Ascending aorta (tissue), 2 donors: Measurements from ENCODE around the gene ARPC5. TPM values are rescaled to one million over a fixed set of nuclear protein-coding genes. Genes with fewer than 3 reads are reported as not detected.
"Not testable (repeated sequence)": the region's sequence is repeated elsewhere in the genome, so short reads cannot be mapped to it uniquely, and the experiment has no call there.

Source experiments
- DNase-seq, 2 donors: peaks; one replicate each; pipeline ENCODE4 v3.0.0-alpha.2; 2019; ENCODE audit warnings: low spot score in 2 of 2
- H3K27ac ChIP-seq, 2 donors: fragments of 200-600 bp; sonication (generic); one replicate each; pipeline ENCODE4 v1.5.1; 2016 to 2017; ENCODE audit warnings: mild to moderate bottlenecking in 1 of 2
- H3K27me3 ChIP-seq: fragments of 200-600 bp; sonication (generic); one replicate; pipeline ENCODE4 v1.5.1; 2017
- H3K36me3 ChIP-seq, 2 donors: fragments of 200-600 bp; sonication (generic); one replicate each; pipeline ENCODE4 v1.5.1; 2016
- H3K4me1 ChIP-seq, 2 donors: fragments of 200-600 bp; sonication (generic); one replicate each; pipeline ENCODE4 v1.5.1; 2016 to 2017; ENCODE audit warnings: mild to moderate bottlenecking in 1 of 2
- H3K4me3 ChIP-seq, 2 donors: fragments of 200-600 bp; sonication (generic); one replicate each; pipeline ENCODE4 v1.5.1; 2016 to 2017; ENCODE audit warnings: mild to moderate bottlenecking in 1 of 2
- H3K9me3 ChIP-seq, 2 donors: fragments of 200-600 bp; sonication (generic); one replicate each; pipeline ENCODE4 v1.5.1; 2016
- intact Hi-C: fragments of 100-400 bp; cut with DNase I; formaldehyde crosslinking; loops from one replicate; pipeline ENCODE4 v1.15.1; 2023
- total RNA-seq: library from RNA; depleted of rRNA; stranded (reverse); fragments of >200 nt; gene quantifications from one replicate; pipeline ENCODE4 v1.1.0, GENCODE V29; 2016
- TF ChIP-seq, protein P1 (sequence below), 3 experiments: fragments of 200-600 bp in 2 of 3; fragments of 450-650 bp in 1 of 3; sonication (generic) in 2 of 3; IDR thresholded peaks; one replicate each; pipeline ENCODE4 v1.5.1; 2016 to 2019; ENCODE audit warnings: antibody characterized with exemption in 3 of 3, mild to moderate bottlenecking in 1 of 3, moderate library complexity in 1 of 3

The ARPC5 gene
- total RNA-seq, 1 donor from 2014 or later, result 48.3 TPM

DNA sequence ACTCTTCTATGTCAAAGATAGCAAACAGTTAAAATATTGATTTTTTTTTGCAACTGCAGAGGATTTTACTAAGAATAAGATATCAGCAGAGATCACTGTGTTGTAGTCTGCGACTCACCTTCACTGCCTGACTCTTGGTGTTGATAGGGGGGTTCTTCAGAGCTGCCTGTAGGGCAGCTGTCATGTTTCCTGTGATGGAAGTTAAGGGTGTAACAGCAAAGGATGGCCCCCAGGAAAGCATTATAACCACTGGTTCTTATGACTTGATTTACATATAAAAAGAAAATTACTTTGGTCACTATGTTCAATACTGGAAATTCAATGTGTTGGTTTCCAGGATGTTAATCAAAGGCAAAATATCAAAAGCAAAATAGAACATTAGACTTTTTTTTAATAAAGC, 2.6 kb downstream of the ARPC5 start:
- TF ChIP-seq, protein P1, sequence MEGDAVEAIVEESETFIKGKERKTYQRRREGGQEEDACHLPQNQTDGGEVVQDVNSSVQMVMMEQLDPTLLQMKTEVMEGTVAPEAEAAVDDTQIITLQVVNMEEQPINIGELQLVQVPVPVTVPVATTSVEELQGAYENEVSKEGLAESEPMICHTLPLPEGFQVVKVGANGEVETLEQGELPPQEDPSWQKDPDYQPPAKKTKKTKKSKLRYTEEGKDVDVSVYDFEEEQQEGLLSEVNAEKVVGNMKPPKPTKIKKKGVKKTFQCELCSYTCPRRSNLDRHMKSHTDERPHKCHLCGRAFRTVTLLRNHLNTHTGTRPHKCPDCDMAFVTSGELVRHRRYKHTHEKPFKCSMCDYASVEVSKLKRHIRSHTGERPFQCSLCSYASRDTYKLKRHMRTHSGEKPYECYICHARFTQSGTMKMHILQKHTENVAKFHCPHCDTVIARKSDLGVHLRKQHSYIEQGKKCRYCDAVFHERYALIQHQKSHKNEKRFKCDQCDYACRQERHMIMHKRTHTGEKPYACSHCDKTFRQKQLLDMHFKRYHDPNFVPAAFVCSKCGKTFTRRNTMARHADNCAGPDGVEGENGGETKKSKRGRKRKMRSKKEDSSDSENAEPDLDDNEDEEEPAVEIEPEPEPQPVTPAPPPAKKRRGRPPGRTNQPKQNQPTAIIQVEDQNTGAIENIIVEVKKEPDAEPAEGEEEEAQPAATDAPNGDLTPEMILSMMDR (IDR thresholded peaks at IDR 0.05), result no peak
- intact Hi-C loops, result loop anchor here (10.0 kb wide), 5 partner anchors 318 to 1122 kb away; partner anchors contain the start of genes C1orf21, EDEM3 and LAMC1
- H3K27ac ChIP-seq, result peak overlapping the region; percentile 95 to 99

GRCh38 chr1:183632114-183632513, 3.5 kb downstream of the ARPC5 start:
- Histone ChIP-seq H3K27me3 (no peaks in the 10 kb centered on the region), H3K27ac (peak overlapping the region; percentile 95 to 99), H3K9me3 (no peaks in the 10 kb centered on the region), H3K36me3 (peaks cover 26 to 38% of the 10 kb centered on the region in 2 donors), H3K4me3 (peak overlapping the region; percentile 93 to 97), H3K4me1 (peaks cover 4 to 30% of the 10 kb centered on the region in 2 donors)
- DNase-seq, result no peak
- TF ChIP-seq, protein P1 (IDR thresholded peaks at IDR 0.05), result no peak
- intact Hi-C loops, result loop anchor here (10.0 kb wide), 5 partner anchors 317 to 1123 kb away; partner anchors contain the start of genes C1orf21, EDEM3 and LAMC1

More for the DNA sequence above, 2.6 kb downstream of the ARPC5 start:
- H3K9me3 ChIP-seq, result no peaks in the 10 kb centered on the region
- peak overlapping the region; percentile 93 to 97 for H3K4me3 ChIP-seq
- H3K27me3 ChIP-seq, result no peaks in the 10 kb centered on the region
- H3K4me1 ChIP-seq, result peaks cover 4 to 27% of the 10 kb centered on the region in 2 donors
- peaks cover 26 to 32% of the 10 kb centered on the region in 2 donors for H3K36me3 ChIP-seq
- DNase-seq, result no peak

DNA sequence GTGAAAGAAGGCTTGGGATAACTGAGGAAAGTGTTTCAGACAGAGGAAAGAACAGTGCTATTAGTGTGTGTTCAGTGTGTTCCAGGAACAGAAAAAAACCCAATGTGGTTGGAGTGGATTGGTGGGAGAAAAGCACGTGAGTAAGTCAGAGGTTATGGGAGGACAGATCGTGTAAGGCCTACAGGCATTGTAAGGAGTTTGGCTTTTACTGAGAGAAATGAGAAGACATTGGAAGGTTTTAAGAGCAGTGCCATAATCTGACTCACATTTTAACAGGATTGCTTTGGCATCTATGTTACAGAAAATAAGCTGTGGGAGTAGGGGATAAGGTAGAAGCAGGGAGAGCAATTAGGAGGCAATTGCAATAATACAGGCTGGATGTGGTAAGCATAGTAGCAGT, 4.8 kb downstream of the ARPC5 start:
- H3K36me3 ChIP-seq, result peaks cover 26 to 40% of the 10 kb centered on the region in 2 donors
- intact Hi-C loops, result loop anchor here (10.0 kb wide), 5 partner anchors 316 to 1124 kb away; partner anchors contain the start of genes C1orf21, EDEM3 and LAMC1
- TF ChIP-seq, protein P1 (IDR thresholded peaks at IDR 0.05), result no peak
- H3K27ac ChIP-seq, result peak overlapping the region; percentile 46 to 68
- no peaks in the 10 kb centered on the region for H3K9me3 ChIP-seq
- peak overlapping the region in 1 of 2 donors; percentile 97 for H3K4me3 ChIP-seq
- no peaks in the 10 kb centered on the region for H3K27me3 ChIP-seq
- peaks cover 11 to 42% of the 10 kb centered on the region in 2 donors for H3K4me1 ChIP-seq
- no peak for DNase-seq

GRCh38 chr1:183628537-183628936, 7.0 kb downstream of the ARPC5 start:
- peaks cover 28 to 52% of the 10 kb centered on the region in 2 donors for H3K36me3 ChIP-seq
- no peak for DNase-seq
- no peaks in the 10 kb centered on the region for H3K9me3 ChIP-seq
- H3K4me3 ChIP-seq, result peak overlapping the region in 1 of 2 donors; percentile 13
- TF ChIP-seq, protein P1 (IDR thresholded peaks at IDR 0.05), result no peak
- peaks cover 16 to 52% of the 10 kb centered on the region in 2 donors for H3K4me1 ChIP-seq
- no peaks in the 10 kb centered on the region for H3K27me3 ChIP-seq
- peak overlapping the region; percentile 14 to 46 for H3K27ac ChIP-seq
- intact Hi-C loops, result no loop called here

GRCh38 chr1:183626236-183626635, 9.3 kb downstream of the ARPC5 start:
- Histone ChIP-seq H3K4me3 (peak overlapping the region in 1 of 2 donors; percentile 21), H3K36me3 (peaks cover 31 to 49% of the 10 kb centered on the region in 2 donors), H3K27ac (peak overlapping the region; percentile 56 to 76), H3K4me1 (peaks cover 20 to 58% of the 10 kb centered on the region in 2 donors)
- DNase-seq, H3K27me3 ChIP-seq, H3K9me3 ChIP-seq, intact Hi-C loops: not testable (repeated sequence)

- peaks cover 15 to 34% of the 10 kb centered on the region in 2 donors for H3K4me1 ChIP-seq
- TF ChIP-seq, protein P1 (IDR thresholded peaks at IDR 0.05), result peak; percentile 30 to 66 (median 57)
- H3K36me3 ChIP-seq, result peaks cover 7 to 22% of the 10 kb centered on the region in 2 donors
- no peak for DNase-seq
- H3K9me3 ChIP-seq, result no peaks in the 10 kb centered on the region
- H3K27me3 ChIP-seq, result no peaks in the 10 kb centered on the region
- intact Hi-C loops, result loop anchor here (5.0 kb wide), 2 partner anchors 41 to 76 kb away; no protein-coding TSS in a partner anchor
- no peak overlapping the region for H3K4me3 ChIP-seq
- H3K27ac ChIP-seq, result peak overlapping the region; percentile 39 to 53
Observed at GRCh38 chr1:183622884-183623785, 12.4 kb downstream of the ARPC5 start.
